HepG2 (cell line): ENCODE data around the gene DAPK3. TPM values are rescaled to one million over a fixed set of nuclear protein-coding genes. Genes with fewer than 3 reads are reported as not detected.

ENCODE experiments used
- FOXK1 ChIP-seq: sonication (generic); formaldehyde crosslinking; IDR thresholded peaks from 2 replicates; pipeline ENCODE4 v1.4.0; 2020; ENCODE audit warnings: low read depth, missing genetic modification reagents, borderline replicate concordance
- GABPB1 ChIP-seq: IDR thresholded peaks from 2 replicates; pipeline ENCODE4 v1.6.1; 2016; ENCODE audit warnings: mild to moderate bottlenecking, missing genetic modification reagents, moderate library complexity, missing compliant biosample characterization
- GTF3A ChIP-seq: sonication (generic); formaldehyde crosslinking; conservative IDR thresholded peaks from 2 replicates; pipeline ENCODE4 v1.4.0; 2020; ENCODE audit warnings: mild to moderate bottlenecking, missing genetic modification reagents
- HNRNPH1 ChIP-seq: fragments of 200-400 bp; formaldehyde crosslinking; optimal IDR thresholded peaks from 2 replicates; pipeline ENCODE3; 2017; ENCODE audit warnings: mild to moderate bottlenecking, low read depth, low read length
- HNRNPK ChIP-seq: fragments of 200-400 bp; formaldehyde crosslinking; IDR thresholded peaks from 2 replicates; pipeline ENCODE4 v1.6.1; 2018; ENCODE audit warnings: low read length, low read depth, moderate library complexity, mild to moderate bottlenecking; ENCODE audit not compliant: poor library complexity, severe bottlenecking
- HNRNPLL ChIP-seq: fragments of 200-400 bp; formaldehyde crosslinking; IDR thresholded peaks from 2 replicates; pipeline ENCODE4 v1.6.1; 2017; ENCODE audit warnings: mild to moderate bottlenecking, low read depth, low read length; ENCODE audit not compliant: poor library complexity, severe bottlenecking
- NFYB ChIP-seq: sonication (generic); formaldehyde crosslinking; IDR thresholded peaks from 2 replicates; pipeline ENCODE4 v1.4.0; 2020; ENCODE audit warnings: missing genetic modification reagents
- NR2F1 ChIP-seq, 2 experiments: fragments of 450-650 bp in 1 of 2; formaldehyde crosslinking in 1 of 2; IDR thresholded peaks; 2 replicates each; pipeline versions ENCODE4 v1.5.0 to v1.6.1; 2016 to 2020; ENCODE audit warnings: mild to moderate bottlenecking in 1 of 2, missing compliant biosample characterization in 1 of 2, missing genetic modification reagents in 1 of 2, moderate library complexity in 1 of 2
- SIN3B ChIP-seq: fragments of 150-350 bp; IDR thresholded peaks from 2 replicates; pipeline ENCODE4 v1.6.1; 2014; ENCODE audit warnings: low read length
- YEATS4 ChIP-seq: sonication (generic); formaldehyde crosslinking; IDR thresholded peaks from 2 replicates; pipeline ENCODE4 v1.4.0; 2020; ENCODE audit warnings: missing genetic modification reagents, borderline replicate concordance
- ZFP36 ChIP-seq: fragments of 150-350 bp; IDR thresholded peaks from 2 replicates; pipeline ENCODE4 v1.6.1; 2018; ENCODE audit warnings: borderline replicate concordance, low read length, low read depth; ENCODE audit not compliant: partially characterized antibody
- ZNF232 ChIP-seq: sonication (generic); formaldehyde crosslinking; IDR thresholded peaks from 2 replicates; pipeline ENCODE4 v1.4.0; 2020; ENCODE audit warnings: missing genetic modification reagents, borderline replicate concordance
- ZNF256 ChIP-seq: sonication (generic); formaldehyde crosslinking; conservative IDR thresholded peaks from 2 replicates; pipeline ENCODE4 v1.4.0; 2020; ENCODE audit warnings: missing genetic modification reagents
- ZNF331 ChIP-seq: sonication (generic); formaldehyde crosslinking; IDR thresholded peaks from 2 replicates; pipeline ENCODE4 v1.4.0; 2020; ENCODE audit warnings: missing genetic modification reagents
- ZNF550 ChIP-seq: sonication (generic); formaldehyde crosslinking; IDR thresholded peaks from 2 replicates; pipeline ENCODE4 v1.4.0; 2020; ENCODE audit warnings: mild to moderate bottlenecking, missing genetic modification reagents, borderline replicate concordance
- ZNF761 ChIP-seq: sonication (generic); formaldehyde crosslinking; conservative IDR thresholded peaks from 2 replicates; pipeline ENCODE4 v1.4.0; 2020; ENCODE audit warnings: mild to moderate bottlenecking, missing genetic modification reagents
- ZNF83 ChIP-seq: sonication (generic); formaldehyde crosslinking; IDR thresholded peaks from 2 replicates; pipeline ENCODE4 v1.4.0; 2020; ENCODE audit warnings: missing genetic modification reagents, mild to moderate bottlenecking, borderline replicate concordance
- polyA plus RNA-seq, 8 experiments: library from polyadenylated mRNA; depleted of rRNA in 3 of 8; stranded (reverse) in 7 of 8; unstranded in 1 of 8; fragments of >200 nt; fragmentation: Illumina TruSeq in 4 of 8; extraction: Trizol in 4 of 8; gene quantifications; 2 replicates each; pipeline versions ENCODE4 v1.2.1 to v1.2.3, GENCODE V29; 2011 to 2016; ENCODE audit warnings: low read depth in 4 of 8, missing spikeins in 1 of 8, mixed read lengths in 1 of 8; ENCODE audit not compliant: insufficient read depth in 1 of 8
- total RNA-seq, 5 experiments: library from RNA; depleted of rRNA; stranded (reverse); fragments of >200 nt; fragmentation: Illumina TruSeq; extraction: Trizol; gene quantifications; 2 replicates each; pipeline ENCODE4 v1.2.3, GENCODE V29; 2016; ENCODE audit warnings: low read depth in 1 of 5
- TF ChIP-seq, protein P1 (sequence below): sonication (generic); formaldehyde crosslinking; IDR thresholded peaks from 2 replicates; pipeline ENCODE4 v1.8.1; 2023; ENCODE audit warnings: missing genetic modification reagents, inconsistent platforms, borderline replicate concordance
- TF ChIP-seq, protein P2 (sequence below): sonication (generic); formaldehyde crosslinking; IDR thresholded peaks from 2 replicates; pipeline ENCODE4 v1.5.0; 2020; ENCODE audit warnings: missing genetic modification reagents
- TF ChIP-seq, protein P3 (sequence below): sonication (generic); formaldehyde crosslinking; IDR thresholded peaks from 2 replicates; pipeline ENCODE4 v1.4.0; 2020; ENCODE audit warnings: missing genetic modification reagents
- TF ChIP-seq, protein P4 (sequence below): sonication (generic); formaldehyde crosslinking; IDR thresholded peaks from 2 replicates; pipeline ENCODE4 v1.9.0; 2021; ENCODE audit warnings: missing genetic modification reagents, borderline replicate concordance
- TF ChIP-seq, protein P5 (sequence below): sonication (generic); formaldehyde crosslinking; IDR thresholded peaks from 2 replicates; pipeline ENCODE4 v1.5.0; 2020; ENCODE audit warnings: mild to moderate bottlenecking, low read depth, missing genetic modification reagents, borderline replicate concordance

DAPK3 gene
- total and polyA plus RNA-seq, 2 of the 13 experiments (the other 11 are each of a cell fraction or from before 2014, with no cell fraction given) = 30.5 to 37.3 TPM

DNA sequence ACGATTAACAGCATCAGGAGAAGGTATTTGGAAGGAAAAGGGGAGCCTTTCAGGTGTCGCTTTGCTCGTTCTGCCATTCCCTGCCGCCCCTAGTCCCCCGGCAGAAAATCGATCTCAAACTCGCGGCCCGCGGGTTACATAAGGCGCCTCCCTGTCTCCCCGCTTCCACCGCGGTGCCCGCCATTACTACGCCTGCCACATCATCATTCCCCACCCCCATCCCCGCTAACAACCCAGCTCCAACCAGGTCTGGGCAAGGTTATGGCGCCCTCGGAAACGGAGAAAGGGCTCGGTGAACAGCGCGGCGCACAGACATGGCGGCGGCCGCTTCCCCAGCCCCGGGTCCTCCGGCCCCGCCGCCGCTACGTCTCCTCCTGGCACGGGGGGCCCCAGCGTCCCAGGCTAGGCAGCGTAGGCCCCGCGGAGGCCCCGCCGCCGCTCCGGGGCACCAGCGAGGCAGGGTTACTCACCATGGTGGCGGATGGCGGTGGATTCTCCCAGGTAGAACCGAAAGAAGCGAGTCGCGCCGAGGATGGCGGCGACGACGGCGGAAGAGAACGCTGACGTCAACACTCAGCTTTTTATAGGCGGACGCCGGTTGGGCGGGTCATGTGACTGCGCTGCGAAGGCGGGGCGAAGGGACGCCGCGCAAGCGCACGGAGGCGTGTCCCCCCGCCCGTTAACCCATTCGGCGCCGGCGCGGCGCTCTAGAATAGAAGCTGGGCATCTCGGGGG, 14.2 kb upstream of the DAPK3 start, which contains the start of gene EEF2 (continued):
- TF ChIP-seq YEATS4 (CRISPR knock-in tag) (peak; percentile 95), ZNF331 (CRISPR knock-in tag) (peak; percentile 83), HNRNPLL (peak; percentile 52), SIN3B (no peak), NFYB (CRISPR knock-in tag) (peak; percentile 43), ZNF761 (CRISPR knock-in tag) (peak; percentile 66; the same call in 1 of the 2 replicates), ZNF550 (CRISPR knock-in tag) (no peak), NR2F1 (CRISPR knock-in tag; IDR thresholded peaks at IDR 0.05) (no peak), ZNF232 (CRISPR knock-in tag) (peak; percentile 24; the same call in 1 of the 2 replicates), HNRNPK (peak; percentile 26), GABPB1 (peak; percentile 91), ZFP36 (no peak), HNRNPH1 (no peak), GTF3A (CRISPR knock-in tag) (no peak), ZNF83 (CRISPR knock-in tag) (peak; percentile 91; the same call in 1 of the 2 replicates), ZNF256 (CRISPR knock-in tag) (no peak), FOXK1 (CRISPR knock-in tag) (peak; percentile 68; the same call in 1 of the 2 replicates)
- TF ChIP-seq, protein P1, sequence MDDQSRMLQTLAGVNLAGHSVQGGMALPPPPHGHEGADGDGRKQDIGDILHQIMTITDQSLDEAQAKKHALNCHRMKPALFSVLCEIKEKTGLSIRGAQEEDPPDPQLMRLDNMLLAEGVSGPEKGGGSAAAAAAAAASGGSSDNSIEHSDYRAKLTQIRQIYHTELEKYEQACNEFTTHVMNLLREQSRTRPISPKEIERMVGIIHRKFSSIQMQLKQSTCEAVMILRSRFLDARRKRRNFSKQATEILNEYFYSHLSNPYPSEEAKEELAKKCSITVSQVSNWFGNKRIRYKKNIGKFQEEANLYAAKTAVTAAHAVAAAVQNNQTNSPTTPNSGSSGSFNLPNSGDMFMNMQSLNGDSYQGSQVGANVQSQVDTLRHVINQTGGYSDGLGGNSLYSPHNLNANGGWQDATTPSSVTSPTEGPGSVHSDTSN (CRISPR knock-in tag) = peak; percentile 87; the same call in 1 of the 2 replicates
- TF ChIP-seq, protein P2, sequence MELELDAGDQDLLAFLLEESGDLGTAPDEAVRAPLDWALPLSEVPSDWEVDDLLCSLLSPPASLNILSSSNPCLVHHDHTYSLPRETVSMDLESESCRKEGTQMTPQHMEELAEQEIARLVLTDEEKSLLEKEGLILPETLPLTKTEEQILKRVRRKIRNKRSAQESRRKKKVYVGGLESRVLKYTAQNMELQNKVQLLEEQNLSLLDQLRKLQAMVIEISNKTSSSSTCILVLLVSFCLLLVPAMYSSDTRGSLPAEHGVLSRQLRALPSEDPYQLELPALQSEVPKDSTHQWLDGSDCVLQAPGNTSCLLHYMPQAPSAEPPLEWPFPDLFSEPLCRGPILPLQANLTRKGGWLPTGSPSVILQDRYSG (CRISPR knock-in tag) = no peak
- TF ChIP-seq, protein P3, sequence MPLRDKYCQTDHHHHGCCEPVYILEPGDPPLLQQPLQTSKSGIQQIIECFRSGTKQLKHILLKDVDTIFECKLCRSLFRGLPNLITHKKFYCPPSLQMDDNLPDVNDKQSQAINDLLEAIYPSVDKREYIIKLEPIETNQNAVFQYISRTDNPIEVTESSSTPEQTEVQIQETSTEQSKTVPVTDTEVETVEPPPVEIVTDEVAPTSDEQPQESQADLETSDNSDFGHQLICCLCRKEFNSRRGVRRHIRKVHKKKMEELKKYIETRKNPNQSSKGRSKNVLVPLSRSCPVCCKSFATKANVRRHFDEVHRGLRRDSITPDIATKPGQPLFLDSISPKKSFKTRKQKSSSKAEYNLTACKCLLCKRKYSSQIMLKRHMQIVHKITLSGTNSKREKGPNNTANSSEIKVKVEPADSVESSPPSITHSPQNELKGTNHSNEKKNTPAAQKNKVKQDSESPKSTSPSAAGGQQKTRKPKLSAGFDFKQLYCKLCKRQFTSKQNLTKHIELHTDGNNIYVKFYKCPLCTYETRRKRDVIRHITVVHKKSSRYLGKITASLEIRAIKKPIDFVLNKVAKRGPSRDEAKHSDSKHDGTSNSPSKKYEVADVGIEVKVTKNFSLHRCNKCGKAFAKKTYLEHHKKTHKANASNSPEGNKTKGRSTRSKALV (CRISPR knock-in tag) = peak; percentile 54; the same call in 1 of the 2 replicates
- TF ChIP-seq, protein P4, sequence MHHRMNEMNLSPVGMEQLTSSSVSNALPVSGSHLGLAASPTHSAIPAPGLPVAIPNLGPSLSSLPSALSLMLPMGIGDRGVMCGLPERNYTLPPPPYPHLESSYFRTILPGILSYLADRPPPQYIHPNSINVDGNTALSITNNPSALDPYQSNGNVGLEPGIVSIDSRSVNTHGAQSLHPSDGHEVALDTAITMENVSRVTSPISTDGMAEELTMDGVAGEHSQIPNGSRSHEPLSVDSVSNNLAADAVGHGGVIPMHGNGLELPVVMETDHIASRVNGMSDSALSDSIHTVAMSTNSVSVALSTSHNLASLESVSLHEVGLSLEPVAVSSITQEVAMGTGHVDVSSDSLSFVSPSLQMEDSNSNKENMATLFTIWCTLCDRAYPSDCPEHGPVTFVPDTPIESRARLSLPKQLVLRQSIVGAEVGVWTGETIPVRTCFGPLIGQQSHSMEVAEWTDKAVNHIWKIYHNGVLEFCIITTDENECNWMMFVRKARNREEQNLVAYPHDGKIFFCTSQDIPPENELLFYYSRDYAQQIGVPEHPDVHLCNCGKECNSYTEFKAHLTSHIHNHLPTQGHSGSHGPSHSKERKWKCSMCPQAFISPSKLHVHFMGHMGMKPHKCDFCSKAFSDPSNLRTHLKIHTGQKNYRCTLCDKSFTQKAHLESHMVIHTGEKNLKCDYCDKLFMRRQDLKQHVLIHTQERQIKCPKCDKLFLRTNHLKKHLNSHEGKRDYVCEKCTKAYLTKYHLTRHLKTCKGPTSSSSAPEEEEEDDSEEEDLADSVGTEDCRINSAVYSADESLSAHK (CRISPR knock-in tag) = no peak
- TF ChIP-seq, protein P5, sequence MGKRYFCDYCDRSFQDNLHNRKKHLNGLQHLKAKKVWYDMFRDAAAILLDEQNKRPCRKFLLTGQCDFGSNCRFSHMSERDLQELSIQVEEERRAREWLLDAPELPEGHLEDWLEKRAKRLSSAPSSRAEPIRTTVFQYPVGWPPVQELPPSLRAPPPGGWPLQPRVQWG = no peak
